ENCODE data around the gene TBCEL.

The TBCEL gene

DNA sequence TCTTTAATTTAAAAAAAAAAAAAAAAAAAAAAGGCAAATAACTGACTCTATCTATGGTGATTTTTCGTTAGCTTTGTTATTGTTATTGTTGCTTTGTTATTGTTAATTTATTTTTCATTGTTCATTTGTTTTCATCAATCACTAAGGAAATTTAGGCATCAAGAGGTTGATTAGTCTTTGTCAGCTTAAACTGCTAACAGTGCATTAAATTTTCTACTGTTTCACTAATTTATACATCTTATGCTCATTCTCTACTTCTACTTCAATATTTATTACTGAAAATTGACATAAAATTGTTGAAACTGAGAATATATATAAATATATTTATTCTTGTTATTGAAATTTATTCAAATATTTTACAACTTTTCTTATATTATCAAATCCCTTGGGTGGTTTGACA lies 24.0 kb downstream of the TBCEL start:
- no peak overlapping the region for H3K4me3 ChIP-seq (ENCODE audit: severe bottlenecking)
- TF ChIP-seq, protein P1, sequence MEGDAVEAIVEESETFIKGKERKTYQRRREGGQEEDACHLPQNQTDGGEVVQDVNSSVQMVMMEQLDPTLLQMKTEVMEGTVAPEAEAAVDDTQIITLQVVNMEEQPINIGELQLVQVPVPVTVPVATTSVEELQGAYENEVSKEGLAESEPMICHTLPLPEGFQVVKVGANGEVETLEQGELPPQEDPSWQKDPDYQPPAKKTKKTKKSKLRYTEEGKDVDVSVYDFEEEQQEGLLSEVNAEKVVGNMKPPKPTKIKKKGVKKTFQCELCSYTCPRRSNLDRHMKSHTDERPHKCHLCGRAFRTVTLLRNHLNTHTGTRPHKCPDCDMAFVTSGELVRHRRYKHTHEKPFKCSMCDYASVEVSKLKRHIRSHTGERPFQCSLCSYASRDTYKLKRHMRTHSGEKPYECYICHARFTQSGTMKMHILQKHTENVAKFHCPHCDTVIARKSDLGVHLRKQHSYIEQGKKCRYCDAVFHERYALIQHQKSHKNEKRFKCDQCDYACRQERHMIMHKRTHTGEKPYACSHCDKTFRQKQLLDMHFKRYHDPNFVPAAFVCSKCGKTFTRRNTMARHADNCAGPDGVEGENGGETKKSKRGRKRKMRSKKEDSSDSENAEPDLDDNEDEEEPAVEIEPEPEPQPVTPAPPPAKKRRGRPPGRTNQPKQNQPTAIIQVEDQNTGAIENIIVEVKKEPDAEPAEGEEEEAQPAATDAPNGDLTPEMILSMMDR (IDR thresholded peaks at IDR 0.05; ENCODE audit: poor library complexity, severe bottlenecking) = no peak
- no peaks in the 10 kb centered on the region for H3K9me3 ChIP-seq (ENCODE audit: severe bottlenecking)
- ATAC-seq (ENCODE audit: low read depth) (no peak), DNase-seq (ENCODE audit: low spot score) (no peak)
- no peaks in the 10 kb centered on the region for H3K4me1 ChIP-seq (ENCODE audit: insufficient read depth, poor library complexity, severe bottlenecking)
- H3K27ac ChIP-seq (ENCODE audit: poor library complexity, severe bottlenecking) = no peak overlapping the region
- no peaks in the 10 kb centered on the region for H3K27me3 ChIP-seq (ENCODE audit: insufficient read depth, poor library complexity, severe bottlenecking)
- peaks cover 52% of the 10 kb centered on the region for H3K36me3 ChIP-seq (ENCODE audit: low read depth)

DNA sequence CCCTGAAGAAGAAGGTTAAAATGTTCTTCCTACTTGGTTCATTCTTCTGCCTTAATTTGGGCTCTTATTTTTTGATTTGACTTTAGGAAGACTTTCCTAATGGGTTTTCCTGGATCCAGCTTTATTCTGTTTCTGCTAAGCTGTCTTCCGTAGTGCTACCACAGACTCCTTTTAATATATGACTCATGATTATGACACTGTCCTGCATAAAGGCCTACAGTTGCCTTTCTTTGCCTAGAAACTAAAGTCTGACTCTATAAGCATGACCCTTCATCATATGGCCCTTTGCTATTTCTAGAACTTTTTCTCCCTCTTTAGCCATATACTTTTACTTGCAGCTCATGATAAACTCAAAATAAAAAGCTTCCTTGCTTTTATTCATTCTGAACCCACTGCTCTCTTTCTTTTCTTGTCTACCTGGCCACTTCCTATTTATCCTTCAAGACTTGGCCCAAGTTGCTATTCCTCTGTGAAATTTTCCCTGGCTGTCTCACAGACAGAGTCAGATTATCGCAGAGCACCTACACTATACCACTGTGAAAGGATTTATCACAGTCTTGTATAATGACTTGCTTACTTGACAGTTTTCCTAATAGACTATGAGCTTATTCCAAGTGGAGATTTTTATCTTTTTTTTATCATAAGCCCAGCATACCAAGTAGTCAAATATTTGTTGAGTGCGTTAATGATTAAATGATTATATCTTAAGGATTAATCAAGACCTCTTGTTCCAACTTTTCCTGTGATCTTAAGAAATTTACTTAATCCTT lies 24.7 kb downstream of the TBCEL start:
- H3K27ac ChIP-seq (ENCODE audit: poor library complexity, severe bottlenecking) = no peak overlapping the region
- ATAC-seq (ENCODE audit: low read depth) (peak; percentile 79), DNase-seq (ENCODE audit: low spot score) (no peak)
- H3K4me1 ChIP-seq (ENCODE audit: insufficient read depth, poor library complexity, severe bottlenecking) = no peaks in the 10 kb centered on the region
- peaks cover 59% of the 10 kb centered on the region for H3K36me3 ChIP-seq (ENCODE audit: low read depth)
- TF ChIP-seq, protein P1 (IDR thresholded peaks at IDR 0.05; ENCODE audit: poor library complexity, severe bottlenecking) = no peak
- H3K4me3 ChIP-seq (ENCODE audit: severe bottlenecking) = no peak overlapping the region
- no peaks in the 10 kb centered on the region for H3K27me3 ChIP-seq (ENCODE audit: insufficient read depth, poor library complexity, severe bottlenecking)
- H3K9me3 ChIP-seq (ENCODE audit: severe bottlenecking) = no peaks in the 10 kb centered on the region

DNA sequence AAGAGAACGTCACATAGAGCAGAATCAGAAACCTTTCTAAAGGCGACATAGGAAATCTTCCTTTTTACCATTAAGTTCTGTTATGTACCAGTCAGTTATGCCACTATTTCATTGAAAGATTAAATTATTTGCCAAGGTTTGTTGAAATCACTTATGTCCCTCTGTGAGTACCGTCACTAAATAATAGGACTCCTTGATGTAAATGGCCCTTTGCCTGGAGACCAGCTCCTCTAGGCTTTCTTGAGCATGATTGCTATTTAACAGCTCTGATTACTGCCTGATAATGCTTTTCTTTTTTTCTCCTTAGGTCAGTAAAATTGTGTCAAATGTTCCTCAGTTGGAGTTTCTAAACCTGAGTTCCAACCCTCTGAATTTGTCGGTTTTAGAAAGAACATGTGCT lies 29.3 kb downstream of the TBCEL start:
- peaks cover 67% of the 10 kb centered on the region for H3K36me3 ChIP-seq (ENCODE audit: low read depth)
- no peak overlapping the region for H3K4me3 ChIP-seq (ENCODE audit: severe bottlenecking)
- no peaks in the 10 kb centered on the region for H3K4me1 ChIP-seq (ENCODE audit: insufficient read depth, poor library complexity, severe bottlenecking)
- H3K27ac ChIP-seq (ENCODE audit: poor library complexity, severe bottlenecking) = no peak overlapping the region
- ATAC-seq (ENCODE audit: low read depth) (no peak), DNase-seq (ENCODE audit: low spot score) (no peak)
- TF ChIP-seq, protein P1 (IDR thresholded peaks at IDR 0.05; ENCODE audit: poor library complexity, severe bottlenecking) = no peak
- H3K27me3 ChIP-seq (ENCODE audit: insufficient read depth, poor library complexity, severe bottlenecking) = no peaks in the 10 kb centered on the region
- no peaks in the 10 kb centered on the region for H3K9me3 ChIP-seq (ENCODE audit: severe bottlenecking)

DNA sequence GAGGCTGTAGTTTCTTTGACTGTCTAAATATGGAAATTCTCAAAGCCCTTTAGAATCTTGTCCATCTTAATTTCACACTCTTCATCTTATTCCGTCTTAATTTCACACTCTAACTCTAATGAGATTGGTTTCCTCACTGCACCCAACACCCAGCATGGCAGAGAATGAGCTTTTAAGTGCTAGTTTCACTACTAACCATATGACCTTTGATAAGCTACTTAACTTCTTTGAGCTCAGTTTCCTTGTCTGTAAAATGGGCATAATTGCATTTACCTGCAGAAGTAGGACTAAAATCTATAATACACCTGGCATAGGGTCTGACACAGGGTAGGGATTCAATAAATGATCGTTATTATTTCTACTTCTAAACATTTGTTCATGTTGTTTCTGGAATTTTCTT lies 30.4 kb downstream of the TBCEL start:
- no peak for ATAC-seq (ENCODE audit: low read depth)
- TF ChIP-seq, protein P1 (IDR thresholded peaks at IDR 0.05; ENCODE audit: poor library complexity, severe bottlenecking) = no peak
- Histone ChIP-seq H3K27me3 (ENCODE audit: insufficient read depth, poor library complexity, severe bottlenecking) (no peaks in the 10 kb centered on the region), H3K27ac (ENCODE audit: poor library complexity, severe bottlenecking) (no peak overlapping the region), H3K9me3 (ENCODE audit: severe bottlenecking) (no peaks in the 10 kb centered on the region), H3K4me3 (ENCODE audit: severe bottlenecking) (no peak overlapping the region), H3K4me1 (ENCODE audit: insufficient read depth, poor library complexity, severe bottlenecking) (no peaks in the 10 kb centered on the region), H3K36me3 (ENCODE audit: low read depth) (peaks cover 67% of the 10 kb centered on the region)
- no peak for DNase-seq (ENCODE audit: low spot score)

DNA sequence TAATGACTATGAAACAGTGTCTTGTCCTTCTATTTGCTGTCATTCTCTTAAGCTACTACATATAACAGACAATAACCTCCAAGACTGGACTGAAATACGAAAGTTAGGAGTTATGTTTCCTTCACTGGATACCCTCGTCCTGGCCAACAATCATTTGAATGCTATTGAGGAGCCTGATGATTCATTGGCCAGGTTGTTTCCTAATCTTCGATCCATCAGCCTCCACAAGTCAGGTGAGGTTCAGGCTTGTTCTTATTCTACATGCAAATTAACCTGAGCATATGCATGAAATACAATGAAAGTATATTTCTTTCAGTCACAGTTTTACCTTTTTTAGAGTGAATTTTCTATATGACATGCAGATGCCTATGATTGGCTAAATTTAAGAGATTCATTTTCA lies 31.2 kb downstream of the TBCEL start:
- DNase-seq (ENCODE audit: low spot score) = no peak
- Histone ChIP-seq H3K4me1 (ENCODE audit: insufficient read depth, poor library complexity, severe bottlenecking) (no peaks in the 10 kb centered on the region), H3K4me3 (ENCODE audit: severe bottlenecking) (no peak overlapping the region), H3K36me3 (ENCODE audit: low read depth) (peaks cover 69% of the 10 kb centered on the region), H3K27me3 (ENCODE audit: insufficient read depth, poor library complexity, severe bottlenecking) (no peaks in the 10 kb centered on the region), H3K9me3 (ENCODE audit: severe bottlenecking) (no peaks in the 10 kb centered on the region), H3K27ac (ENCODE audit: poor library complexity, severe bottlenecking) (no peak overlapping the region)
- no peak; the same call in 2 of the 3 replicates for ATAC-seq (ENCODE audit: low read depth)
- TF ChIP-seq, protein P1 (IDR thresholded peaks at IDR 0.05; ENCODE audit: poor library complexity, severe bottlenecking) = no peak

Measured in RWPE2 (cell line).